K562 (cell line): ENCODE measurements around the gene NABP2. TPM values are rescaled to one million over a fixed set of nuclear protein-coding genes. Genes with fewer than 3 reads are reported as not detected.
A peak's percentile ranks its signal among the peaks of the same experiment; 100 is the strongest.

ENCODE experiments used
- BRF1 ChIP-seq: IDR thresholded peaks from 3 replicates; pipeline ENCODE4 v1.6.1; 2011; ENCODE audit warnings: borderline replicate concordance, mild to moderate bottlenecking; ENCODE audit not compliant: insufficient read length; ENCODE audit errors: extremely low read depth
- DIDO1 ChIP-seq: fragments of 450-650 bp; IDR thresholded peaks from 2 replicates; pipeline ENCODE4 v1.6.1; 2016; ENCODE audit warnings: low read depth, missing biosample characterization, missing genetic modification characterization
- ESRRA ChIP-seq: fragments of 450-650 bp; IDR thresholded peaks from 2 replicates; pipeline ENCODE4 v1.6.1; 2014; ENCODE audit warnings: low read depth, mild to moderate bottlenecking, moderate library complexity, borderline replicate concordance
- HNRNPL ChIP-seq: fragments of 200-400 bp; formaldehyde crosslinking; IDR thresholded peaks from 2 replicates; pipeline ENCODE4 v1.6.1; 2017; ENCODE audit warnings: low read depth, mild to moderate bottlenecking, low read length
- IFI16 ChIP-seq: fragments of 250-450 bp; sonication (Bioruptor Pico); IDR thresholded peaks from 2 replicates; pipeline ENCODE4 v2.1.2; 2022; ENCODE audit warnings: mild to moderate bottlenecking, inconsistent platforms
- MYNN ChIP-seq, 2 experiments: sonication (generic); formaldehyde crosslinking in 1 of 2; IDR thresholded peaks; 2 replicates each; pipeline versions ENCODE4 v1.5.0 to v1.6.1; 2016 to 2020; ENCODE audit warnings: antibody characterized with exemption in 1 of 2, missing genetic modification reagents in 1 of 2
- PHF8 ChIP-seq: fragments of 200-600 bp; sonication (generic); IDR thresholded peaks from 2 replicates; pipeline ENCODE4 v1.6.1; 2012; ENCODE audit warnings: mixed run types, mild to moderate bottlenecking, inconsistent platforms, low read length, moderate library complexity, borderline replicate concordance
- PPARD ChIP-seq: fragments of 250-450 bp; sonication (Bioruptor Pico); IDR thresholded peaks from 2 replicates; pipeline ENCODE4 v1.8.0; 2022; ENCODE audit warnings: inconsistent platforms, mild to moderate bottlenecking, moderate library complexity
- RBBP5 ChIP-seq: fragments of 200-600 bp; sonication (generic); IDR thresholded peaks from 2 replicates; pipeline ENCODE4 v1.6.1; 2012; ENCODE audit warnings: borderline replicate concordance, mild to moderate bottlenecking, low read length, control low read depth, inconsistent platforms; ENCODE audit not compliant: insufficient read depth, poor library complexity, severe bottlenecking
- RHOXF2B ChIP-seq: fragments of 250-450 bp; sonication (Bioruptor Pico); conservative IDR thresholded peaks from 2 replicates; pipeline ENCODE4 v1.5.1; 2021
- SMC3 ChIP-seq: conservative IDR thresholded peaks from 2 replicates; pipeline ENCODE4 v1.6.1; 2011; ENCODE audit warnings: low read depth, low read length, improper control_type of control experiment; ENCODE audit not compliant: insufficient read depth
- SRSF9 ChIP-seq: fragments of 200-400 bp; formaldehyde crosslinking; IDR thresholded peaks from 2 replicates; pipeline ENCODE4 v1.6.1; 2017; ENCODE audit warnings: low read depth, low read length, borderline replicate concordance
- U2AF2 ChIP-seq: fragments of 200-400 bp; formaldehyde crosslinking; optimal IDR thresholded peaks from 2 replicates; pipeline ENCODE3; 2017; ENCODE audit warnings: low read depth, mild to moderate bottlenecking, low read length
- ZBTB40 ChIP-seq, 2 experiments: fragments of 450-650 bp in 1 of 2; sonication (generic) in 1 of 2; formaldehyde crosslinking in 1 of 2; IDR thresholded peaks; 2 replicates each; pipeline versions ENCODE4 v1.7.1 to v1.9.0; 2016 to 2022; ENCODE audit warnings: inconsistent platforms in 1 of 2, mild to moderate bottlenecking in 1 of 2, missing genetic modification reagents in 1 of 2
- polyA plus RNA-seq, 8 experiments: library from polyadenylated mRNA; depleted of rRNA in 4 of 8; stranded (reverse) in 5 of 8; unstranded in 3 of 8; fragments of >200 nt; fragmentation: Nextera tagmentation in 2 of 8; fragmentation: Illumina TruSeq in 1 of 8; extraction: Ambion mirVana in 2 of 8; extraction: Trizol in 1 of 8; gene quantifications; 2 replicates each; pipeline versions ENCODE4 v1.2.1 to v1.2.3, GENCODE V29; 2011 to 2014; ENCODE audit warnings: inconsistent platforms in 1 of 8, missing spikeins in 1 of 8
- total RNA-seq, 7 experiments: library from RNA; depleted of rRNA in 6 of 7; stranded (reverse); fragments of >200 nt in 6 of 7; fragmentation: Illumina TruSeq in 2 of 7; extraction: Trizol in 2 of 7; gene quantifications; 2 replicates each; pipeline versions ENCODE4 v1.2.1 to v1.2.3, GENCODE V29; 2011 to 2021; ENCODE audit warnings: low replicate concordance in 1 of 7
- TF ChIP-seq, protein P1 (sequence below), 2 experiments: fragments of 450-650 bp; conservative IDR thresholded peaks; 2 replicates each; pipeline ENCODE4 v1.6.1; 2017; ENCODE audit warnings: mild to moderate bottlenecking in 2 of 2, moderate library complexity in 2 of 2

The NABP2 gene
- total and polyA plus RNA-seq, 9 of the 15 experiments (the other 6 are each of a cell fraction or from before 2014, with no cell fraction given), result 11.3 to 60.6 (median 43.5) TPM

DNA sequence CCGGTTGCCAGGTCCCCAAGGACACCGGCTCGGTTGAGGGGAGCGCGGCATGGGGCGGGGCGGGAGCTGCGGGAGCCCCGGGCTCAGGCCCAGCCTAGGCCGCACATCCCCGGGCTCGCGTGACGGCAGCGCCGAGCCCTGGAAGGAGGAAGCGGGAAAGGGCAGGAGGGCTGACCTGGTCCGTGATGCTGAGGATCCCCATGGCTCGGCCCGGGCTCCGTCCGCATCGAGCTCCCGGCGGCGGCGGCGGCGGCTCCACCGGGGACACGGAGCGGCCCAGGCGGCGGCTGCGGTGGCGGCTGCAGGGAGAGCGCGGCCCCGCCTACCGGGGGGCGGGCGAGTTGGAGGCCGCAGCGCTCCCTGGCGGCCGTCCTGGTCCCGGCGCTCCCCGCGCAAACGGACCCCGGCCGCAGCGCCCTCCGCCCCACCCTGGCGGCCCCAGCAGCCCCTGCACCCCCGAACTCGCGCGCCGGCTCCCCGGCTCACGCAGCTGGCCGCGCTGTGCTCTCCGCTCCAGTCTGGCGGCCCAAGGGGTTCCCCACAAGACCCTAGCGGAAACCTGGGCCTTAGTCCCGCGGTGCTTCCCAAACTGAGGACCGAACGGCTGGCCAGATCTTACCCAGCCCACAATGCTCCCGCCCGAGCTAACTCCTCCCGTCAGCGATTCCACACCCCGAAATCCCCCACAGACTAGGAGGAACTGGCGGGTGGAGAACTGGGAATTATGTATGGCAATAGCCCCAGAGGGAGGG, 34.1 kb downstream of the NABP2 start, which contains the start of gene ANKRD52 (continued):
- TF ChIP-seq ZBTB40 (IDR thresholded peaks at IDR 0.05) (no peak; the same call in 1 of the 2 replicates), ZBTB40 (CRISPR knock-in tag; IDR thresholded peaks at IDR 0.05) (no peak), RHOXF2B (no peak), MYNN (IDR thresholded peaks at IDR 0.05) (no peak), MYNN (CRISPR knock-in tag; IDR thresholded peaks at IDR 0.05) (0 out of 2 replicates have a peak, but pooled peaks have one; percentile 28), DIDO1 (tag) (no peak), ESRRA (peak; percentile 66), PHF8 (peak; percentile 96), U2AF2 (no peak), BRF1 (no peak), PPARD (no peak), SMC3 (0 out of 2 replicates have a peak, but pooled peaks have one; percentile 23), SRSF9 (no peak), HNRNPL (no peak), RBBP5 (peak; percentile 72), IFI16 (no peak)
- TF ChIP-seq, protein P1, sequence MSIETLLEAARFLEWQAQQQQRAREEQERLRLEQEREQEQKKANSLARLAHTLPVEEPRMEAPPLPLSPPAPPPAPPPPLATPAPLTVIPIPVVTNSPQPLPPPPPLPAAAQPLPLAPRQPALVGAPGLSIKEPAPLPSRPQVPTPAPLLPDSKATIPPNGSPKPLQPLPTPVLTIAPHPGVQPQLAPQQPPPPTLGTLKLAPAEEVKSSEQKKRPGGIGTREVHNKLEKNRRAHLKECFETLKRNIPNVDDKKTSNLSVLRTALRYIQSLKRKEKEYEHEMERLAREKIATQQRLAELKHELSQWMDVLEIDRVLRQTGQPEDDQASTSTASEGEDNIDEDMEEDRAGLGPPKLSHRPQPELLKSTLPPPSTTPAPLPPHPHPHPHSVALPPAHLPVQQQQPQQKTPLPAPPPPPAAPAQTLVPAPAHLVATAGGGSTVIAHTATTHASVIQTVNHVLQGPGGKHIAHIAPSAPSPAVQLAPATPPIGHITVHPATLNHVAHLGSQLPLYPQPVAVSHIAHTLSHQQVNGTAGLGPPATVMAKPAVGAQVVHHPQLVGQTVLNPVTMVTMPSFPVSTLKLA (conservative IDR thresholded peaks at IDR 0.05), result peak in 1 of 2 experiments; percentile 60; a peak in 2 of 4 replicates
